Choroid plexus epithelial cell (primary cell): ENCODE data around the gene RARB.
A peak's percentile ranks its signal among the peaks of the same experiment; 100 is the strongest.

Source experiments
- DNase-seq: peaks from one replicate; pipeline ENCODE4 v3.0.0-alpha.2; 2010; ENCODE audit warnings: low read depth
- H3K4me3 ChIP-seq: 2 replicates; pipeline ENCODE4 v1.5.1; 2011; ENCODE audit warnings: low read depth, mild to moderate bottlenecking, control low read depth, low read length, moderate library complexity
- TF ChIP-seq, protein P1 (sequence below): conservative IDR thresholded peaks from 2 replicates; pipeline ENCODE4 v1.5.1; 2011; ENCODE audit warnings: low read depth, mild to moderate bottlenecking, control low read depth, inconsistent platforms, low read length, moderate library complexity

RARB gene

DNA sequence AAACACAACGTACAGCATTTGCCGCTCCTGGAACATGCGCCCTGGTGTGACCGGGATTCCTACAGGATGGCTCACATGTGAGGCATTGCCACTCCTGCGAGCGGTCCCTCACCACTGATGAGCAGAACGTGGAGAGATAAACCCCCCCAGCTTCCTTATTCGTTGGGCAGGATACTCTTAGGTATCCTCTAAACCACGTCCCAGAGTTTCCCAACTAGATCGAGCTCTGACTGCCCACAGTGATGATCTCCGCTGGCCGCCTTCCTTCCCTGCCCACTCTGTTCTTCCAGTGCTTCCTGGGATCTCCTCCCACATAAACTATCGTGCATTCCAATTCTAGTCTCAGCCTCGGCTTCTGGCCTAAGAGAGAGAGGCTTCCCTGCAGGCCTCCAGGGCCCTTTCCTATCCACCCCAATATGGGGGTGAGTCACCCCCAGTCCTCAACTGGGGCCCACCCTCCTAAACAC lies 144.9 kb downstream of the RARB start:
- DNase-seq, result peak; percentile 70
- no peak overlapping the region for H3K4me3 ChIP-seq
- TF ChIP-seq, protein P1, sequence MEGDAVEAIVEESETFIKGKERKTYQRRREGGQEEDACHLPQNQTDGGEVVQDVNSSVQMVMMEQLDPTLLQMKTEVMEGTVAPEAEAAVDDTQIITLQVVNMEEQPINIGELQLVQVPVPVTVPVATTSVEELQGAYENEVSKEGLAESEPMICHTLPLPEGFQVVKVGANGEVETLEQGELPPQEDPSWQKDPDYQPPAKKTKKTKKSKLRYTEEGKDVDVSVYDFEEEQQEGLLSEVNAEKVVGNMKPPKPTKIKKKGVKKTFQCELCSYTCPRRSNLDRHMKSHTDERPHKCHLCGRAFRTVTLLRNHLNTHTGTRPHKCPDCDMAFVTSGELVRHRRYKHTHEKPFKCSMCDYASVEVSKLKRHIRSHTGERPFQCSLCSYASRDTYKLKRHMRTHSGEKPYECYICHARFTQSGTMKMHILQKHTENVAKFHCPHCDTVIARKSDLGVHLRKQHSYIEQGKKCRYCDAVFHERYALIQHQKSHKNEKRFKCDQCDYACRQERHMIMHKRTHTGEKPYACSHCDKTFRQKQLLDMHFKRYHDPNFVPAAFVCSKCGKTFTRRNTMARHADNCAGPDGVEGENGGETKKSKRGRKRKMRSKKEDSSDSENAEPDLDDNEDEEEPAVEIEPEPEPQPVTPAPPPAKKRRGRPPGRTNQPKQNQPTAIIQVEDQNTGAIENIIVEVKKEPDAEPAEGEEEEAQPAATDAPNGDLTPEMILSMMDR, result no peak

DNA sequence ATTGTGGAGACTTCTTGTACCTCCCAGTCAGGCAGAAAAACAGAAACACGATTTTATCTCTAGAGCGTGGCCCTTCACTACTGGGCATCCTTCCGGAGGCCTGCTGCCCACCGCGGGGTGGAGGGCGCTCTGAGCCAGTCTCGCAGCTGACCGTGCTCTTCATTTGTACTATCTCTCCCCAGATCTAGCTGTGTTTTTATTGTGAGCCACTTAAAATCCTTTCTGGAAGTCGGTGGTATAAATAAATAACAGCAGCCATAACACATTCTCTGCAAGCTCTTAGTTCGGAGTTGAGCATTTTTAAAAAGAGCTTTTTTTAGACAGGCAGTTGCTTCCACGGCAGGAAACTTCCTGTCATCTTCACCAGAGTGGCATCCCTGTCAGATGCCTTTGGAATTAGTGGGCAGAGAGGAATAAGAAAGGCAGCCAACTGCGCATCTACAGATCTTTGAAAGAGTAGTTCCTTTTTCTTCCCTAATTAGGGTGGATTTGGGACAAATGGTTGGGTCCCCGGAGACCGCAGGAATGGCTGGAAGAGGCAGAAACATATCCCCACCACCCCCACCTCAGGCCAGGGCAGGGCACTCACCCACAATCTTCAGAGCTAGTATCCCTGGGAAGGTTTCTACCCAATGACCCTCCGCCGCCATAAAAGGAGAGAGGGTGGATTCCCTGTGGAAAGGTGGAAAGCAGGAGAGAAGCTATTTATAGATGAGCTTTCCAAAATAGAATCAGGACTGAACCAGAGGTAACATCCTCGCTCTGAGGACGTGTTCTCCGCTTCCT lies 145.5 kb downstream of the RARB start:
- DNase-seq, result peak; percentile 60
- H3K4me3 ChIP-seq, result no peak overlapping the region
- TF ChIP-seq, protein P1, result no peak

DNA sequence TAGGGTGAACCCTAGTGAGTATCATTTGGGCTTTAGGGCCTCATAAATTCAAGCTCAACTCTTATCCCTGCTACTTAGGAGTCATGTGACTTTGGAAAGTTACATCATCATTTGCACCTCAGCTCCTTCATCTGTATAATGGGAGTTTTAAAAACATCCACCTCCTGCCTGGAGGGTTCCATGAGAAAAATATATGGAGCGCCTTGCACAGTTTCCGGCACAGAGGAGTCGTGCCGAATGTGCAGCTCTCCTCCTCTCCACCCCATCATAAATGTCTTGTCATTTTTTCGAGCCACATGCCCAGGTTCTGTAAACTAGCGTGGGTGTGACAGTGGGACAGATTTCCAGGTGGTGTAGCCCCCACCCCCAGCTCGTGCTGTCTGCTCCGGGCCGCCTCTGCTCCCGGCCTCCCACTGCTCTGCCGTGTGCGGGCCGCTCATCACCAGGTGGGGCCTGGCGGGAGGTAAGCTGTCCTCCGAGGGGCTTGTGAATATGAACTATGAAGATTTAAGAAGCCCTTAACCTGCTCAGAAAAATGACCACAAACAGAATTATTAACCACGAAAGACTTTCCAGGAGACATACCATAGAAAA lies 146.2 kb downstream of the RARB start:
- no peak overlapping the region for H3K4me3 ChIP-seq
- DNase-seq, result no peak
- TF ChIP-seq, protein P1, result no peak

DNA sequence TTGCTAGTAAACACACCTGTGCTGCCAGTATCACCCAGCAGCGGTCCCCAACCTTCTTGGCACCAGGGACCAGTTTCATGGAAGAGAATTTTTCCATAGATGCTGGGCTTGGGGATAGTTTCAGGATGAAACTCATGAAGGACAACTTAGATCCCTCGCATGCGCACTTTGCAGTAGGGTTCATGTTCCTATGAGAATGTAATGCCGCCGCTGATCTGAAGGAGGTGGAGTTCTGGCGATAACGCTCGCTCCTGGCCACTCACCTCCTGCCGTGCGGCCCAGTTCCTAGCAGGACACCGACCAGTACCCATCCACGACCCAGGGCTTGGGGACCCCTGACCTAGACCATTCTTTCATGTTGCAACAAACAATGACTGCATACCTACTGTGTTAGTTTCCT lies 146.9 kb downstream of the RARB start:
- H3K4me3 ChIP-seq, result no peak overlapping the region
- no peak for DNase-seq
- TF ChIP-seq, protein P1, result no peak

DNA sequence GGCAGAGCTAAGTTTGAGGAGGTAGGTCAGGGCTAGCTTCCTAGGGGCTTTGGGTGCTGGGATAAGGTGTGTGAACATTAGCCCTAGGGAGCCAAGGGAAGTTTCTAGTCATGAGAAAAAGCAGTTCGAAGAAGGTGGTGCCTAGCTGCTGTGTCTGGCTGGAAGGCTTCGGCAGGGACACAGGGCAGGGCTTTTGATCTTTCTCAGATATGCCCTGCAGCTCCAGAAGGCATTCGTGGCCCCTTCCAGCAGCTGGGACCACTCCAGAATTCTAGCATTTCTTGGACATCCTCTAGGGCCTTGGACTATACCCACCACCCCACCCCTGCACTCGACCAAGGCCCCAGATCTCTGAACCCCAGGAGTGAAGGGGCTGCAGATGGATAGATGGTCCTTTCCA lies 148.1 kb downstream of the RARB start:
- no peak for DNase-seq
- TF ChIP-seq, protein P1, result no peak
- H3K4me3 ChIP-seq, result no peak overlapping the region

DNA sequence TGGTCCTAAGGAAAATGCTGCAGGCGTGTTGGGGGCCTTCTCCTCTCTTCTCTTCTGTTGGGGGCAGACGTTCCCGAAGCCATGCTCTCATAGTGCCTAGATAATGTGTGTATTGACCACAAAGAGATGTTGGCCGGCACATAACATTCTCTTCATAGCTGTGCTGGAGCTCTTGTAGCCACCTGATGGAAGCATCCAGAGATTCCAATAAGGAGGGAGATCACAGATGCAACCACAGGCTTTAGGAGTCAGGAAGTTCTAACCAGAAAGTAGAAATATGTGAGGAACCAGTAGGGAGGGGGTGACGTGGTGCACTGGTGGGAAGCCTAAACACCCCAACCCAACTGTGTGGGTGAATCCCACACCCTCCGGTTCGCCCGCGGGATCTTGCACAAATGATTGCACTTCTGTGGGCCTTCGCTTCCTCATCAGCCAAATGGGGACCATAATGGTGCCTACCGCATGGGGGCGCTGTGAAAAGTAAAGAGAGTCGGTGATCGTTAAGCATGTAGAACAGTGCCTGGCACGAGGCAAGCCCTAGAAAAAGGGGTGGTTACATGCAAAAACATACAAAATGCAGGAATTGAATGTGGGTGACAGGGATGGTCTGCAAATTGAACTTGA lies 148.9 kb downstream of the RARB start:
- no peak overlapping the region for H3K4me3 ChIP-seq
- TF ChIP-seq, protein P1, result no peak
- DNase-seq, result no peak
